ENCODE results near the gene LPP. TPM values are rescaled to one million over a fixed set of nuclear protein-coding genes. Genes with fewer than 3 reads are reported as not detected.

The LPP gene
- total and polyA plus RNA-seq, 4 donors: 7.2 to 50.3 (median 26.4) TPM

- no peak overlapping the region for H3K27ac ChIP-seq (ENCODE audit: low read depth, low read length)
- DNase-seq (ENCODE audit: low read depth in 4 of 6, low spot score in 6 of 6): no peak
Observed at GRCh38 chr3:188335656-188336055, 181.7 kb downstream of the LPP start.

GRCh38 chr3:188336178-188336577 is 182.2 kb downstream of the LPP start:
- H3K4me1 ChIP-seq (ENCODE audit: control insufficient read depth, insufficient read depth, low read length): no peaks in the 10 kb centered on the region
- H3K27me3 ChIP-seq (ENCODE audit: control insufficient read depth, insufficient read depth, low read length): no peaks in the 10 kb centered on the region
- no peaks in the 10 kb centered on the region for H3K36me3 ChIP-seq (ENCODE audit: control insufficient read depth, insufficient read depth, low read length)
- no peak overlapping the region for H3K27ac ChIP-seq (ENCODE audit: low read depth, low read length)
- peaks cover 6% of the 10 kb centered on the region for H3K9me3 ChIP-seq (ENCODE audit: control insufficient read depth, insufficient read depth, low read length)
- no peak for DNase-seq (ENCODE audit: low read depth in 4 of 6, low spot score in 6 of 6)
- no peak overlapping the region for H3K4me3 ChIP-seq (ENCODE audit: low read depth, low read length)

More at GRCh38 chr3:188335656-188336055, 181.7 kb downstream of the LPP start:
- peaks cover 6% of the 10 kb centered on the region for H3K9me3 ChIP-seq (ENCODE audit: control insufficient read depth, insufficient read depth, low read length)
- no peaks in the 10 kb centered on the region for H3K36me3 ChIP-seq (ENCODE audit: control insufficient read depth, insufficient read depth, low read length)
- no peaks in the 10 kb centered on the region for H3K27me3 ChIP-seq (ENCODE audit: control insufficient read depth, insufficient read depth, low read length)
- no peak overlapping the region for H3K4me3 ChIP-seq (ENCODE audit: low read depth, low read length)
- H3K4me1 ChIP-seq (ENCODE audit: control insufficient read depth, insufficient read depth, low read length): no peaks in the 10 kb centered on the region
- WGBS (ENCODE audit: insufficient coverage): no CpG with 5 or more reads among the region's 3 CpGs

GRCh38 chr3:188337232-188337631 is 183.3 kb downstream of the LPP start:
- Histone ChIP-seq H3K27ac (ENCODE audit: low read depth, low read length) (no peak overlapping the region), H3K27me3 (ENCODE audit: control insufficient read depth, insufficient read depth, low read length) (no peaks in the 10 kb centered on the region), H3K36me3 (ENCODE audit: control insufficient read depth, insufficient read depth, low read length) (no peaks in the 10 kb centered on the region), H3K9me3 (ENCODE audit: control insufficient read depth, insufficient read depth, low read length) (peaks cover 6% of the 10 kb centered on the region), H3K4me3 (ENCODE audit: low read depth, low read length) (no peak overlapping the region), H3K4me1 (ENCODE audit: control insufficient read depth, insufficient read depth, low read length) (no peaks in the 10 kb centered on the region)
- WGBS (ENCODE audit: insufficient coverage): 100% methylated on average over 4 of the region's 4 CpGs
- DNase-seq (ENCODE audit: low read depth in 4 of 6, low spot score in 6 of 6): no peak

- Histone ChIP-seq H3K27me3 (ENCODE audit: control insufficient read depth, insufficient read depth, low read length) (no peaks in the 10 kb centered on the region), H3K9me3 (ENCODE audit: control insufficient read depth, insufficient read depth, low read length) (peaks cover 6% of the 10 kb centered on the region), H3K27ac (ENCODE audit: low read depth, low read length) (no peak overlapping the region), H3K36me3 (ENCODE audit: control insufficient read depth, insufficient read depth, low read length) (no peaks in the 10 kb centered on the region), H3K4me3 (ENCODE audit: low read depth, low read length) (no peak overlapping the region), H3K4me1 (ENCODE audit: control insufficient read depth, insufficient read depth, low read length) (no peaks in the 10 kb centered on the region)
- no peak for DNase-seq (ENCODE audit: low read depth in 4 of 6, low spot score in 6 of 6)
Observed at GRCh38 chr3:188338086-188338485, 184.1 kb downstream of the LPP start.

GRCh38 chr3:188339410-188340295 is 185.7 kb downstream of the LPP start:
- Histone ChIP-seq H3K9me3 (ENCODE audit: control insufficient read depth, insufficient read depth, low read length) (peaks cover 6% of the 10 kb centered on the region), H3K36me3 (ENCODE audit: control insufficient read depth, insufficient read depth, low read length) (no peaks in the 10 kb centered on the region), H3K4me1 (ENCODE audit: control insufficient read depth, insufficient read depth, low read length) (no peaks in the 10 kb centered on the region), H3K4me3 (ENCODE audit: low read depth, low read length) (no peak overlapping the region), H3K27me3 (ENCODE audit: control insufficient read depth, insufficient read depth, low read length) (no peaks in the 10 kb centered on the region), H3K27ac (ENCODE audit: low read depth, low read length) (no peak overlapping the region)
- WGBS (ENCODE audit: insufficient coverage): 83% methylated on average over 7 of the region's 11 CpGs
- no peak for DNase-seq (ENCODE audit: low read depth in 4 of 6, low spot score in 6 of 6)

GRCh38 chr3:188341501-188341900 is 187.5 kb downstream of the LPP start:
- no peak overlapping the region for H3K27ac ChIP-seq (ENCODE audit: low read depth, low read length)
- no CpG with 5 or more reads among the region's 2 CpGs for WGBS (ENCODE audit: insufficient coverage)
- H3K4me3 ChIP-seq (ENCODE audit: low read depth, low read length): no peak overlapping the region
- no peaks in the 10 kb centered on the region for H3K4me1 ChIP-seq (ENCODE audit: control insufficient read depth, insufficient read depth, low read length)
- H3K36me3 ChIP-seq (ENCODE audit: control insufficient read depth, insufficient read depth, low read length): no peaks in the 10 kb centered on the region
- H3K27me3 ChIP-seq (ENCODE audit: control insufficient read depth, insufficient read depth, low read length): no peaks in the 10 kb centered on the region
- DNase-seq (ENCODE audit: low read depth in 4 of 6, low spot score in 6 of 6): no peak
- H3K9me3 ChIP-seq (ENCODE audit: control insufficient read depth, insufficient read depth, low read length): no peaks in the 10 kb centered on the region

GRCh38 chr3:188342991-188343732 is 189.2 kb downstream of the LPP start:
- H3K4me3 ChIP-seq (ENCODE audit: low read depth, low read length): no peak overlapping the region
- no peak overlapping the region for H3K27ac ChIP-seq (ENCODE audit: low read depth, low read length)
- WGBS (ENCODE audit: insufficient coverage): 100% methylated on average over 1 of the region's 9 CpGs
- no peaks in the 10 kb centered on the region for H3K27me3 ChIP-seq (ENCODE audit: control insufficient read depth, insufficient read depth, low read length)
- no peaks in the 10 kb centered on the region for H3K9me3 ChIP-seq (ENCODE audit: control insufficient read depth, insufficient read depth, low read length)
- no peaks in the 10 kb centered on the region for H3K4me1 ChIP-seq (ENCODE audit: control insufficient read depth, insufficient read depth, low read length)
- no peak for DNase-seq (ENCODE audit: low read depth in 4 of 6, low spot score in 6 of 6)
- no peaks in the 10 kb centered on the region for H3K36me3 ChIP-seq (ENCODE audit: control insufficient read depth, insufficient read depth, low read length)

- H3K9me3 ChIP-seq (ENCODE audit: control insufficient read depth, insufficient read depth, low read length): no peaks in the 10 kb centered on the region
- H3K4me1 ChIP-seq (ENCODE audit: control insufficient read depth, insufficient read depth, low read length): no peaks in the 10 kb centered on the region
- no peaks in the 10 kb centered on the region for H3K27me3 ChIP-seq (ENCODE audit: control insufficient read depth, insufficient read depth, low read length)
- no peak overlapping the region for H3K4me3 ChIP-seq (ENCODE audit: low read depth, low read length)
- WGBS (ENCODE audit: insufficient coverage): no CpG with 5 or more reads among the region's 5 CpGs
- no peaks in the 10 kb centered on the region for H3K36me3 ChIP-seq (ENCODE audit: control insufficient read depth, insufficient read depth, low read length)
- no peak for DNase-seq (ENCODE audit: low read depth in 4 of 6, low spot score in 6 of 6)
- no peak overlapping the region for H3K27ac ChIP-seq (ENCODE audit: low read depth, low read length)
Observed at GRCh38 chr3:188343894-188344293, 189.9 kb downstream of the LPP start.

- H3K27ac ChIP-seq (ENCODE audit: low read depth, low read length): no peak overlapping the region
- H3K36me3 ChIP-seq (ENCODE audit: control insufficient read depth, insufficient read depth, low read length): no peaks in the 10 kb centered on the region
- no peaks in the 10 kb centered on the region for H3K27me3 ChIP-seq (ENCODE audit: control insufficient read depth, insufficient read depth, low read length)
- DNase-seq (ENCODE audit: low read depth in 4 of 6, low spot score in 6 of 6): peak in 2 of 6 donors; percentile 14 to 62
- no peak overlapping the region for H3K4me3 ChIP-seq (ENCODE audit: low read depth, low read length)
- no peaks in the 10 kb centered on the region for H3K9me3 ChIP-seq (ENCODE audit: control insufficient read depth, insufficient read depth, low read length)
- WGBS (ENCODE audit: insufficient coverage): 28% methylated on average over 2 of the region's 5 CpGs
- H3K4me1 ChIP-seq (ENCODE audit: control insufficient read depth, insufficient read depth, low read length): no peaks in the 10 kb centered on the region
Observed at GRCh38 chr3:188345223-188345622, 191.3 kb downstream of the LPP start.
